ENCODE results near the gene UBE2M.

DNA sequence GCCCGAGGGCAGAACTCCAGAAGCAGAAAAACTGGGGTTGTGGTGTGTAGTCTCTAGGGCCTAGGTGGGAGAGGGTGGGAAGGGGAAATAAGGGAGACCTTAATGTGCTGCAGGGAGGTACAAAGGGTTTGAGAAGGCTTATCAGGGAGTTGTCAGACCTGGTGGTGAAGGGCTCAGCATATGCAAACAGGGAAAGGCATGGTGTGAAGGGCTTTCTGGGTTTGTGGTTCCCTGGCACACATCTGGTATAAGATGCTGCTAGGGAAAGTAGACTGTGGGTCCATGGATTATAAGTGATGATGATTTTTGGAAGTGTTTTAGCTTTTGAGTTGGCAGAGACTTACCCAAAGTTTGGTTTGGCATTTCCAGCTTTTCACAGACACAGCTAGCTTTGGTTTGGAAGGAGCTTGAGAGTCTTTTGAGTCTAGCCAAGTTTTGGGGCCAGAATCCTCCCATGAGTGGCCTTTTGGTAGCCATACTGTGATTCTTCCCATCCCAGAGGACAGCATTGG is 12.3 kb downstream of the UBE2M start:
- TF ChIP-seq, protein P1, sequence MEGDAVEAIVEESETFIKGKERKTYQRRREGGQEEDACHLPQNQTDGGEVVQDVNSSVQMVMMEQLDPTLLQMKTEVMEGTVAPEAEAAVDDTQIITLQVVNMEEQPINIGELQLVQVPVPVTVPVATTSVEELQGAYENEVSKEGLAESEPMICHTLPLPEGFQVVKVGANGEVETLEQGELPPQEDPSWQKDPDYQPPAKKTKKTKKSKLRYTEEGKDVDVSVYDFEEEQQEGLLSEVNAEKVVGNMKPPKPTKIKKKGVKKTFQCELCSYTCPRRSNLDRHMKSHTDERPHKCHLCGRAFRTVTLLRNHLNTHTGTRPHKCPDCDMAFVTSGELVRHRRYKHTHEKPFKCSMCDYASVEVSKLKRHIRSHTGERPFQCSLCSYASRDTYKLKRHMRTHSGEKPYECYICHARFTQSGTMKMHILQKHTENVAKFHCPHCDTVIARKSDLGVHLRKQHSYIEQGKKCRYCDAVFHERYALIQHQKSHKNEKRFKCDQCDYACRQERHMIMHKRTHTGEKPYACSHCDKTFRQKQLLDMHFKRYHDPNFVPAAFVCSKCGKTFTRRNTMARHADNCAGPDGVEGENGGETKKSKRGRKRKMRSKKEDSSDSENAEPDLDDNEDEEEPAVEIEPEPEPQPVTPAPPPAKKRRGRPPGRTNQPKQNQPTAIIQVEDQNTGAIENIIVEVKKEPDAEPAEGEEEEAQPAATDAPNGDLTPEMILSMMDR (conservative IDR thresholded peaks at IDR 0.05; ENCODE audit: low read depth, low read length): no peak
- TF ChIP-seq EZH2phosphoT487 (IDR thresholded peaks at IDR 0.05; ENCODE audit: borderline replicate concordance, low read length) (no peak), EZH2 (IDR thresholded peaks at IDR 0.05; ENCODE audit: low read length, unreplicated experiment) (no peak)
